ENCODE results near the gene ADGRL2.

Gene ADGRL2

GRCh38 chr1:81989524-81989923 lies 188.8 kb downstream of the ADGRL2 start:
- DNase-seq (ENCODE audit: low spot score): no peak

GRCh38 chr1:81990241-81990640 lies 189.5 kb downstream of the ADGRL2 start:
- DNase-seq (ENCODE audit: low spot score): no peak

- no peak for DNase-seq (ENCODE audit: low spot score)
These were observed 197.4 kb downstream of the ADGRL2 start for GRCh38 chr1:81998165-81998564.

GRCh38 chr1:81999364-81999763 lies 198.6 kb downstream of the ADGRL2 start:
- DNase-seq (ENCODE audit: low spot score): no peak

- DNase-seq (ENCODE audit: low spot score): no peak
These were observed 199.5 kb downstream of the ADGRL2 start for GRCh38 chr1:82000221-82000620.

GRCh38 chr1:82001345-82001744 lies 200.6 kb downstream of the ADGRL2 start:
- no peak for DNase-seq (ENCODE audit: low spot score)

- no peak for DNase-seq (ENCODE audit: low spot score)
These were observed 207.1 kb downstream of the ADGRL2 start for GRCh38 chr1:82007804-82008203.

- DNase-seq (ENCODE audit: low spot score): no peak
These were observed 213.0 kb downstream of the ADGRL2 start for GRCh38 chr1:82013702-82014101.

- DNase-seq (ENCODE audit: low spot score): no peak
These were observed 214.7 kb downstream of the ADGRL2 start for GRCh38 chr1:82015444-82015843.

- no peak for DNase-seq (ENCODE audit: low spot score)
These were observed 217.6 kb downstream of the ADGRL2 start for GRCh38 chr1:82018319-82018718.

- no peak for DNase-seq (ENCODE audit: low spot score)
These were observed 218.8 kb downstream of the ADGRL2 start for GRCh38 chr1:82019508-82019907.

- DNase-seq (ENCODE audit: low spot score): no peak
These were observed 230.1 kb downstream of the ADGRL2 start for GRCh38 chr1:82030830-82031229.

- no peak for DNase-seq (ENCODE audit: low spot score)
These were observed 231.3 kb downstream of the ADGRL2 start for GRCh38 chr1:82032068-82032467.

GRCh38 chr1:82034812-82035211 lies 234.1 kb downstream of the ADGRL2 start:
- DNase-seq (ENCODE audit: low spot score): no peak
